Mononuclear cell (primary cell): Measurements from ENCODE around the gene ANXA11. TPM values are rescaled to one million over a fixed set of nuclear protein-coding genes. Genes with fewer than 3 reads are reported as not detected.

Source experiments
- H3K27me3 ChIP-seq: 2 replicates; pipeline ENCODE4 v1.6.0; 2011; ENCODE audit warnings: low read length, control low read depth; ENCODE audit not compliant: insufficient read depth
- H3K4me1 ChIP-seq: 2 replicates; pipeline ENCODE4 v1.5.1; 2011; ENCODE audit warnings: mild to moderate bottlenecking, low read length, control low read depth; ENCODE audit not compliant: insufficient read depth
- H3K4me3 ChIP-seq: 2 replicates; pipeline ENCODE4 v1.5.1; 2011; ENCODE audit warnings: mild to moderate bottlenecking, low read length, moderate library complexity
- H3K9me3 ChIP-seq: 2 replicates; pipeline ENCODE4 v1.5.1; 2011; ENCODE audit warnings: low read depth, mild to moderate bottlenecking, control low read depth, low read length
- total RNA-seq: library from RNA; depleted of rRNA; stranded (reverse); fragments of >200 nt; gene quantifications from one replicate; pipeline ENCODE4 v1.2.3, GENCODE V29; 2012

ANXA11 gene
- total RNA-seq, 1 donor: 61.6 TPM

GRCh38 chr10:80200259-80200658 lies 5.1 kb downstream of the ANXA11 start:
- Histone ChIP-seq H3K9me3 (no peaks in the 10 kb centered on the region), H3K4me3 (no peak overlapping the region), H3K4me1 (peaks cover 95% of the 10 kb centered on the region), H3K27me3 (no peaks in the 10 kb centered on the region)

- Histone ChIP-seq H3K4me1 (peaks cover 100% of the 10 kb centered on the region), H3K4me3 (no peak overlapping the region), H3K27me3 (no peaks in the 10 kb centered on the region), H3K9me3 (no peaks in the 10 kb centered on the region)
Observed at GRCh38 chr10:80199828-80200227, 5.5 kb downstream of the ANXA11 start.

- H3K4me1 ChIP-seq: peaks cover 99% of the 10 kb centered on the region
- no peak overlapping the region for H3K4me3 ChIP-seq
- no peaks in the 10 kb centered on the region for H3K9me3 ChIP-seq
- no peaks in the 10 kb centered on the region for H3K27me3 ChIP-seq
Observed at GRCh38 chr10:80197972-80198916, 7.1 kb downstream of the ANXA11 start.

GRCh38 chr10:80196950-80197315 lies 8.4 kb downstream of the ANXA11 start:
- peaks cover 97% of the 10 kb centered on the region for H3K4me1 ChIP-seq
- H3K4me3 ChIP-seq: no peak overlapping the region
- H3K9me3 ChIP-seq: no peaks in the 10 kb centered on the region
- no peaks in the 10 kb centered on the region for H3K27me3 ChIP-seq

GRCh38 chr10:80196270-80196949 lies 8.9 kb downstream of the ANXA11 start:
- Histone ChIP-seq H3K4me3 (no peak overlapping the region), H3K27me3 (no peaks in the 10 kb centered on the region), H3K4me1 (peaks cover 97% of the 10 kb centered on the region), H3K9me3 (no peaks in the 10 kb centered on the region)

GRCh38 chr10:80195046-80195574 lies 10.2 kb downstream of the ANXA11 start:
- H3K4me3 ChIP-seq: no peak overlapping the region
- peaks cover 96% of the 10 kb centered on the region for H3K4me1 ChIP-seq
- no peaks in the 10 kb centered on the region for H3K27me3 ChIP-seq
- no peaks in the 10 kb centered on the region for H3K9me3 ChIP-seq

GRCh38 chr10:80194373-80195045 lies 10.8 kb downstream of the ANXA11 start:
- H3K4me3 ChIP-seq: no peak overlapping the region
- no peaks in the 10 kb centered on the region for H3K9me3 ChIP-seq
- no peaks in the 10 kb centered on the region for H3K27me3 ChIP-seq
- H3K4me1 ChIP-seq: peaks cover 96% of the 10 kb centered on the region

- Histone ChIP-seq H3K9me3 (no peaks in the 10 kb centered on the region), H3K4me3 (no peak overlapping the region), H3K4me1 (peaks cover 96% of the 10 kb centered on the region), H3K27me3 (no peaks in the 10 kb centered on the region)
Observed at GRCh38 chr10:80192553-80192952, 12.8 kb downstream of the ANXA11 start.

- H3K4me3 ChIP-seq: no peak overlapping the region
Observed at GRCh38 chr10:80191589-80192270, 13.6 kb downstream of the ANXA11 start.

GRCh38 chr10:80188713-80189112 lies 16.6 kb downstream of the ANXA11 start:
- no peaks in the 10 kb centered on the region for H3K27me3 ChIP-seq
- H3K4me3 ChIP-seq: no peak overlapping the region
- H3K9me3 ChIP-seq: no peaks in the 10 kb centered on the region
- peaks cover 92% of the 10 kb centered on the region for H3K4me1 ChIP-seq

More at GRCh38 chr10:80191589-80192270, 13.6 kb downstream of the ANXA11 start:
- Histone ChIP-seq H3K9me3 (no peaks in the 10 kb centered on the region), H3K27me3 (no peaks in the 10 kb centered on the region), H3K4me1 (peaks cover 96% of the 10 kb centered on the region)

GRCh38 chr10:80187465-80188409 lies 17.6 kb downstream of the ANXA11 start:
- Histone ChIP-seq H3K27me3 (no peaks in the 10 kb centered on the region), H3K4me1 (peaks cover 91% of the 10 kb centered on the region), H3K4me3 (no peak overlapping the region), H3K9me3 (no peaks in the 10 kb centered on the region)

- no peaks in the 10 kb centered on the region for H3K9me3 ChIP-seq
- no peaks in the 10 kb centered on the region for H3K27me3 ChIP-seq
- no peak overlapping the region for H3K4me3 ChIP-seq
- H3K4me1 ChIP-seq: peaks cover 88% of the 10 kb centered on the region
Observed at GRCh38 chr10:80187060-80187459, 18.3 kb downstream of the ANXA11 start.

GRCh38 chr10:80186364-80187012 lies 18.8 kb downstream of the ANXA11 start:
- Histone ChIP-seq H3K4me3 (no peak overlapping the region), H3K9me3 (no peaks in the 10 kb centered on the region), H3K27me3 (no peaks in the 10 kb centered on the region), H3K4me1 (peaks cover 82% of the 10 kb centered on the region)
